Left colon (tissue), 2 donors: ENCODE data around the gene BANF2. TPM values are rescaled to one million over a fixed set of nuclear protein-coding genes. Genes with fewer than 3 reads are reported as not detected.
"Not testable (repeated sequence)": the region's sequence is repeated elsewhere in the genome, so short reads cannot be mapped to it uniquely, and the experiment has no call there.

Experiments
- ATAC-seq: fragments of 200-7000 bp; cut with Tn5 transposase; one replicate; pipeline ENCODE4 v1.9.1; 2020; ENCODE audit warnings: mild to moderate bottlenecking, moderate library complexity
- DNase-seq, 2 donors: peaks; one replicate each; pipeline ENCODE4 v3.0.0-alpha.2; 2020
- intact Hi-C, 2 donors: fragments of 100-400 bp; cut with DNase I in 1 of 2; cut with micrococcal nuclease in 1 of 2; formaldehyde crosslinking; loops; one replicate each; pipeline versions ENCODE4 v1.11.2 to v1.14.0; 2022; cut with DNase I, micrococcal nuclease
- total RNA-seq, 2 donors: library from RNA; stranded (reverse); fragmentation: NEBNext Ultra II Directional; extraction: Animal tissue kit (Norgen Biotek cat#: 25700); gene quantifications; one replicate each; pipeline ENCODE4 v1.2.1, GENCODE V29; 2021
- donor health status: DM: no; HTN: no; CAD: no.
- donor health status: DM: yes; HTN: yes; CAD: no.

BANF2 gene
- total RNA-seq, 2 donors from 2014 or later: not detected

DNA sequence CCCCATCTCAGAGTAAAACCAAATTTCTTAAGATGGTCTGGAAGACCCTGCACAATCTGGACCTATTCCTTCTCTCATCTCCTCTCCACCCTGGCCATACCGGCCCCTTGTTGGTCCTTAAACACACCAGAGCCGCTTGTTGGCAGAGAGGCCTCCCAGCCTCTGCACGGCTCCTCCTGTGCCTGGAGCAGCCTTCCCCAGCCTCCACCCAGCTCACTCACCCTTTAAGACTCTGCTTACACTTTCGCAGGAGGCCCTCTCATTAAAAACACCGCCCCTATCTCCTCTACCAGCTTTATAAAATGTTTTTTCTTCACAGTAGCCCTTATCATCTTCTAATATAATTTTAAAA, 49.8 kb downstream of the BANF2 start:
- intact Hi-C loops: no loop called here
- DNase-seq (no peak), ATAC-seq (no peak)

DNA sequence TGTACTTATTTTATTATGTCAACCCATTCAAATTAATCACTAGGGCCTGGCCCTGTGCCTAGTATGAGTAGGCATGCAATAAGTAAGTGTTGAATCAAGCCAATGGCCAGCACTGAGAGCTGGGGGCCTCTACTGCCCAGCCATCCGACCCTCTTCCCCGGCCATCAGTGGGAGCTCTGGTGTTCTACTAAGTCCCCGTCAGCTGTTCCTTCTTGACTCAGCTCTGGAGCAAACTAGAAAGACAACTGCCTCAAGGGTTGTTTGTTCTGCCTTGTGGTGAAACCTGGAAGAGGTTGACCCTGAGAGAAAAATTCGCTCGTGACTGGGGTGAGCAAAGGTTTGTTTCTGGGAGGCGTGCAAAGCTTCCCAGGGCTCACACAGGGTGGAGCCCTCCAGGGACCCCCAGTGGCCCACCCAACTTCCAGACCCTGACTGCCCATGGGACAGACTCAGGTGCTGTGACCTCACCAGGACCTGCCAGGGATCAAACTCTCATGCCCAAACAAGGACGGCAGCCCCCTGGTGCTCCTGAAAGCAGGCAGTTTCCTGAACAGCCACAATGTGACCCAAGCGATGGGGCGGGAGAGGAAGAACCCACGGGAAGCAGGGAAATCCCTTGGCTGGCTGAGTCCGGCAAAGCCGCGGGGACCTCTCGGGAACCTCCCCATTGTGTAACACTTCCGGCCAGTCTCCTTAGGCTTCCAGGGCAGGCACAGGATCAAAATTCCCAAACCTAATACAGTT, 50.4 kb downstream of the BANF2 start:
- ATAC-seq: no peak
- intact Hi-C loops: no loop called here
- no peak for DNase-seq

DNA sequence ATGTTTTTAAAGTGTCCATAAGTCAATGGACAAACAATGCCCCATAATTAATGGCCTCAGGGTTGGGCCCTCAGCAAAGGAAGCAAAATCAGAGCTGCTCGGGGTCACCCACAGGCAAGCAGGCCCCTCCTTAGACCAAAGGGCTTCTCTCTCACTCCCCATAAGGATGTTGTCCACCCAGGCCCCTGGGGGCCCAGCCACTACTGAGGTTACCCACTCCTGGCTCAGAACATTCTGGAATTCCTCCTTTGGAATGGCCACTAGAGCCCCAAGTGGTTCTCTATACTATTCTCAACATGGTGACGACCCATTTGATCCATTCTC, 50.9 kb downstream of the BANF2 start:
- DNase-seq: no peak
- ATAC-seq: no peak
- intact Hi-C loops: no loop called here

DNA sequence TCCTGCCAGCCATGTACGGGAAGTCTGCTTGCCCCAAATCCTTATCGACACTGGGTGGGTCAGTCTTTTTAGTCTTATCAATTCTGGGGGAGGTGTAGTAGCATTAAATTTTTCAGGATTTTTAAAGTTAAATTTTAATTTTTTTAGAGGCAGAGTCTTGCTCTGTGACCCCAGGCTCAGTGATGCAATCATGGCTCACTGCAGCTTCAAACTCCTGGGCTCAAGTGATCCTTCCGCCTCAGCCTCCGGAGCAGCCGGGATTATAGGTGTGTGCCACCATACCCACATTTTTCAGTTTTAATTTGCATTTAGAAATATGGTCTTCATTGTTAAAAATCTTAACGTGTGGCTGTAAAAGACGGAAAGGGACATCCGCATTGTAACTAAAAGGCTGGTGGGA, 51.9 kb downstream of the BANF2 start:
- ATAC-seq (no peak), DNase-seq (no peak)
- intact Hi-C loops: no loop called here

DNA sequence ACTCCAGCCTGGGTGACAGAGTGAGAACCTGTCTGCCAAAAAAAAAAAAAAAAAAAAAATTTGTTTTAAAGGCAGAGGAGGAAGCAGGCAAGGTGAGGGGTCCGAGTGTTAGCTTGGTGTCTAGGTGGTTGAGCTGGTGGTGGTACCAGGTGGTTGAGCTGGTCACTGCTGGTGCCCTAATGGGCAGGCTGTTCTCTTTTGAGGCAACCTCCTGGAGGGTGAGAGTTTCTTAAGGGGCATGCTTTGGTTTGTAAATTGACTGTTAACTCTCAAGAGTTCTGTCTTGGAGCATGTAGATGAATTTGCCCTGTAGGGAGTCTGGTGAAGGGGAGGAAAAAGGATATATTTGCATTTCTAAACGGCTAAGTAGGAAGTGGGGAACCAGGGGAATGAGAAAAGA, 52.7 kb downstream of the BANF2 start:
- ATAC-seq (no peak), DNase-seq (no peak)
- intact Hi-C loops: no loop called here

DNA sequence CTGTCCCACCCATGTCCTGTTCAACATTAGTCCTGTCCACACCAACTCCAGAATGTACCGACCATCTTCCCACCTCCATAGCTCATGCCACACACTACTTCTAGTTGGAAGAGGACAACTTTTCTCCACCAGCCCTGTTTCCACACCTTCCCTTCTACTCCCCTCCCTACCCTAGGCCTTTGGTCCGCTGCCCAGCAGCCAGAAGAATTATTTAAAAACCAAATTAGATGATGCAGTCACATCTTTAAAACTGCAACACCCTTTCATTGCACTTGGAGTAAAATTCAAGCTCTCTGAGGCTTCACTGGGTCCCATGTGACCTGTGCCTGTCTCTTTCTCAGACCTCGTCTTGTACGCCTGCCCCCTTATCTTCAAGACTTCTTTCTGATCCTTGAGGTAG, 53.8 kb downstream of the BANF2 start:
- intact Hi-C loops: no loop called here
- DNase-seq (no peak), ATAC-seq (no peak)

DNA sequence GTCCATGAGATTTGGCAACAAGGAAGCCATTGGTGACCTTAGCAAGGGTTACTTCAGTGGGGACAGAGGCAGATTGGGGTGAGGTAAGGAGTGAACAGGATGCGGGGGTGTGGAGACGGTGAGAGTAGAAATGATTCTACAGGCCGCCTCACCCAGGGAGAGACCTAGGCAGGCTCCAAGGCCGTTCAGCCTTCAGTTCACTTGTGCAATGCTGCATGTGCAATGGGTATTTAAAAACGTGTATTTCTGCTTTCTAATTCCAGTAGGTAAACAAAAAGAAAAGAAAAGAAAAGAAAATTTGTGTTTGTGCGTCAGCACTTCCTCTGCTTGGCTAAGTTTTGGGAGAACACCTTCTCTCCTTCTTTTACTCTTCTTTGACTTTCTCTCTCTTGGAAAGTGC, 56.8 kb downstream of the BANF2 start:
- intact Hi-C loops: no loop called here
- ATAC-seq: no peak
- no peak for DNase-seq

DNA sequence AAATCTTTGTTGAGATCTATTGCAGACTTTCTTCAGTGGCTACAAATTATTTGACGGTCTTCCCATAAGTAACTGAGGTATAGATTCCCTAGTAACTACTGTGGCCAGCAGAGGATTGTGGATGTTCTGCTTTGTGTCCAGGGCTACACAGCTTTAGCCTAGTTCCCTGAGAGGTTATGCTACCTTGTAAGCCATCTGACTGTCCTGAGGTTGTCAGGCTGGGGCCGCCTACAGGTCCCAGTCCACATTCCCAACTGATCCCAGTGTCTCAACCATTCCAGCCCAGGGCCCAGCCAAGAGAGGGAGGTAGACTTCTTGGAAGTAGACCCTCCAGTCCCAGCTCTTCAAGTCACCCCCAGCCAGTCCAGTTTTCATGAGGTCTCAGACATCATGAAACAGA, 57.7 kb downstream of the BANF2 start:
- intact Hi-C loops: no loop called here
- DNase-seq: no peak
- ATAC-seq: no peak

DNA sequence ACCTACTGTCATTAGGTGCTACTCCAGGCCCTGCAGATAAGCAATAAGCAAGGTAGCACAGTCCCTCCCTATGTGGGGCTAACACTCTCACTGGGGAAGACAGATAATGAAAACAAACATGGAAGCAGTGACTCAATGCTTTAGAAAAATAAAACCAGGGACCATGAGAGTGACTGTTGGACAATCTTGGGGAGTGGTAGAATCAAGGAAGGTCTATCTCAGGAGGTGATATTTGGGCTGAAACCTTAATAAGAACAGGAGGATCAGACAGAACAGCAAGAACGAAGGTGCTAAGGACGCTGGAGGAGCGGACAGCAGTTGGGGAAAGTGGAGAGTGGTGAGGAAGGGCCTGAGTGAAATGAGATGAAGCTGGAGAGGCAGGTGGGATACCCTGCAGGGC, 58.2 kb downstream of the BANF2 start:
- DNase-seq (no peak), ATAC-seq (no peak)
- intact Hi-C loops: no loop called here

DNA sequence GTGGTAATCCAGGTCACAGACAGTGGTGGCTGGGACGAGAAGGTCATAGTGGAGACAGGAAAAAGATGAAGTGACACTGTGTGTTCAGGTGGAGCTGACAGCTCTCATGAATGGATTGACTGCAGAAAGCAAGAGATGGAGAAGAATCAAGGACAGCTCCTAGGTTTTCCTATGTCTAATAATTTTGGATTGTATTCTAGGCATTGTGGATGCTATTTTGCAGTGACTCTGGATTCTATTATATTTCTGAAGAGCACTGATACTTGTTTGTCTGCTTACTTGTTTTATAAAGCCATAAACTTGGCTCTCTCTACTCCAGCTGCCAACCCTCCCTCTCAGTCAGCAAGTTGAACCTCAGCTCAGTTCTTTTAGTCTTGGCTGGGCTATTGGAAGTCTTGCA, 58.7 kb downstream of the BANF2 start:
- ATAC-seq (no peak), DNase-seq (no peak)
- intact Hi-C loops: no loop called here

DNA sequence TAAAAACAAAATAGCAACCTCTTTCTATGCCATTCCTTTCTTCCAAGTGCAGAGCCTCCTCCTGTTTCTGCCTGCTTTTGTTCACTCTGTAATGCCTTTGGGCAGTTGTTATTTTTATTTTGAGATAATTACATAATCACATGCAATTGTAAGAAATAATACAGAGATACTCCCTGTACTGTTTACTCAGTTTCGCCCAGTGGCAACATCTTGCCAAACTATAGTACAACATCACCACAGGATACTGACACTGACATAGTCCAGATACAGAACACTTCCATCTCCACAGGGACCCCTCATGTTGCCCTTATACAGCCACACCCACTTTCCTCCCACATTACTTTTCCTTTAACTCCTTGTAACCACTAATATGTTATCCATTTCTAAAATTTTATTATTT, 59.7 kb downstream of the BANF2 start:
- ATAC-seq (no peak), DNase-seq (no peak)
- intact Hi-C loops: no loop called here

DNA sequence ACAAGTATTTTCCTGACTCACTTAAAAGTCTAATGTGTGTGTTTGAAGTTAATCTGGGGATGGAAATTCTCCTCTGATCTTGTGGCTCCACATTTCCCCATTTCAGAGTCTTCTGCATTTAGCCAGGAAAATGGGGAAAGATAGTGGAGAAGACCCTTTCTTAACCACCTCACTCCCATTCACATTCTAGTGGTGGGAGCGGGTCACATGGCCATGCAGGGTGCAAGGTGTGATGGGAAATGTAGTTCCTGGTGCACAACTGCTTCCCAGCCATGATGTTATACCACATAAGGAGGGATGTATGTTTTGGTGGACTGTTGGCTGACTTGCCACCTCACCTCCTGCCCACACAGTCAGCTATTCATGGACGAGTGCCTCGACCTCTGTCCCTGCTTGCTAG, 61.8 kb downstream of the BANF2 start:
- intact Hi-C loops: no loop called here
- no peak for DNase-seq
- no peak for ATAC-seq

DNA sequence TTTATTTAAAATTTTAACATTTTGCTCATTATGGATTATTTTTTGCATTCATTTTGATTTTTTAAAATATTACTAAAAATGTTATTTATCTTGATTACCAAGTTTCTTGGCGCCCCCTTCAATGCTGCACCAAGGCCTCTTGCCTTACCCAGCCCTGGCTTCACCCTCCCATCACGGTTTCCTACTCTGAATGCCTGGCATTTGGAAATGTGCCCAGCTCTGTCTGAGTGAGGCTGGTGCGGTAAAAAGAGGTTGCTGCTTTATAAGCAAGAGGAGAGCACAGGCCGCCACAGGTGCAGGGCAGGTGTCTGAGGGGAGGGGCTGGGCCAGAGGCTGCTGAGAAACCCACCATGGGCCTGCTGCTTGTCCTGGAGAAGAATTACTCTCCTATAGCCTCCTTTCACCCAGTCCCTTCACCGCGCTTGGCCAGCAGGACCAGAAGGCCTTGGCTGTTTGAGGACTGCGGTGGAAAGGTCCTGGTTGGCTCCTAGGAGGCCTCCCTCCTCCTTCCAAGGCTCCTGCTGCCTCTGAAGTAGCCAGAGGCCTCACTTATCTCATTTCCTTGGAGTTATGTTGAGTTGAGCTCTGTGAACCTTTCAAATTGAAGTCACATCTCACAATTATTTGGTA, 62.6 kb downstream of the BANF2 start:
- intact Hi-C loops: no loop called here
- ATAC-seq (no peak), DNase-seq (no peak)

DNA sequence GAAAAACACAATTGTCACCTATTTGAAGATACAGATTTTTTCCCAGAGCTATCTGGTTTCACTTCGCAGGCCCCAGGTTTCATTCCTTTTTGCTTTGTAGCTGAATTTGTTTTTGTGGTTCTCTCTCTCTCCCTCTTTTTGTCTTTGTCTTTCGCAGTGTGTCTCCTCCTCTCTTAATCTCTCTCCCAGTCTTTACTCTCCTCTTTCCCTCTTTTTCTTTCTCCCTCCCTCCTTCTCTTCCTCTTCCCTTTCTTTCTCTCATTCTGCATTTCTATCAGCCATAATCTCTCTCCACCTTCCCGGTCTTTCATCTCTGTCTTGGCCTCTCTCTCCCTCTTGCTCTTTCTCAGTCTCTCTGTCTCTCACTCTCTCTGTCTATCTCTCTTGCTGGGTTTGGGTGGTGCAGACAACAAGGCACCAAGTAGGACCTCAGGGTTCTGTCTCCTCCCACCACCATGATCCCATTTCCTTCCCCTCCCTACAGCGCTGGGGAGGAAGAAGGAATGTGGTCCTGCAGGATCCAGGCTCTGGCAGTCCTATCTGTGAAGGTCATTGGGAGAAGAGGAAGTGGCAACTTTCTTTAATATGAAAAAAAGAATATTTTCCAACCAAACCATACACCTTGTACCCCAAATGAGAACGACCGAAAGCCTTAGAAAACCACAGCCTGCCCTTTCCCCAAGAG, 63.2 kb downstream of the BANF2 start:
- DNase-seq (no peak), ATAC-seq (peak; percentile 45)
- intact Hi-C loops: no loop called here

DNA sequence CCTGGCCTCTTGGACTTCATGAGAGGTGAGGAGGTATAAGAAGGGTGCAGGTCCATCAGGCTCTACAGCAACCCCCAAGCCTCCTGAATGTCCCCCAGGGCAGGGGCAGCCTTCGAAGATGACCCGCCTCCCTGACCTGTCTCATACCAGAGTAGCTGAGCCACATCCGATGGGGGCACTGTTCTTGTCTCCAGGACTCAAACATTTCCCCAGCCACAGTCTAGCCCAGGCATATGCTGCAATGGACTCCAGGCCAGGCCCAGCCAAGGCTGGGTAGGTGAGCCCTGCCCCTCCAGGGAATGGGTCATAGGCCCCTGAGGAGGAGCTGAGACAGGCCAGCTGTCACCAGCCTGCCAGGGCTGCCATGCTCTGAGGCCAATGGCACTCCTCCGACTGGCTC, 65.3 kb downstream of the BANF2 start:
- DNase-seq: no peak
- intact Hi-C loops: no loop called here
- no peak for ATAC-seq

DNA sequence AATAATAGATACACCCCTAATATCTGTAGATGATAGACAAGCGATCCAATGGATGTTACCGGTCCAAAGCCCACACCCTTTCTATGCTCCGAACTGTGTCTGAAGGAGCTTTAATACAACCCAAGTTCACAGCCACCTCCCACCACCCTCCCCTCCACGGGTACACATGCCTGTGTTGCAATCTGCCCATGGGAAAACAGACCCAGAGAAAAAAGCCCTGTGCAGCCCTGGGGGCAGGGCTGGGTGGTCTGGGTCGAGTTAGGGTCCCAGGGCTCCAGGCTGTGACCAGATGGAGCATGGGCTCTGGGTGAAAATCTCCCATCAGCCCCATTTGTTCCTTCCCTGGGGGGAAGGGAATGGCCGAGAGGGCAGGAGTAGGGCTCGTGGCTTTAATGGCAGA, 65.8 kb downstream of the BANF2 start:
- no peak for ATAC-seq
- no peak for DNase-seq
- intact Hi-C loops: no loop called here

DNA sequence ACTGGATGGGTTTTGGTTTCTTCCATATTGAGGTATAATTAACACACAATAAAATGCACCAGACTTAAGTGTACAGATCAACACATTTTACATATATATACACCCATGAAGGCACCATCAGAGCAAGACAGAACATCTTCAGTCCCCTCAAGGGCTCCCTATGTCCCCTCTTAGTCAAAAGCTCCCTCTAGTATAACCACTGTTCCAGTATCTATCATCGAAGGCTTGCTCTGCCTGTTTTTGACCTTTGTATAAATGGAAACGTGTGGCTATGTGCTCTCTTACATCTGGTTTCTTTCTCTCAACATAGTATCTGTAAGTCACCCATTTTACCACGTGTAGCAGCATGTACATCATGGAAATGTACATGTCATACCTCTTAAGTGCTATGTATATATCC, 66.5 kb downstream of the BANF2 start:
- no peak for ATAC-seq
- intact Hi-C loops: no loop called here
- no peak for DNase-seq

DNA sequence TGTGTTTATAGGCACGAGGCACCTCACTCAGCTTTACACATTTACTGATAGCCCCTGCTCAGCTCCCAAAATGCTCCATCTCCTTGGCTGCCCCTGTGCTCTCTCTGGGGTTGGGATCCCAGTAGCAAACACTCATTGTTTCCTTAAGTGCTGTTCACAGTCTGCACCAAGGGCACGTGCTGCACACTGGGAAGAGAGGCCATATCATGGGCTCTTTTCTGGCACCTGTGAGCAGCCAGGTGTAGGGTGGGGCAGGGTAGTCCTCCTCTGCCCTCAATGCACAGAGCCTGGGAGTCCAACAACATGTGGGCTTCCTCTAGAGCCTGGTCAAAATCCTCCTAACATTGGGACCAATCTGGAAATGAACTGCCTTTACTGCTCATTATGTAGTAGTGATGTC, 67.9 kb downstream of the BANF2 start:
- intact Hi-C loops: no loop called here
- ATAC-seq (peak; percentile 78), DNase-seq (no peak)

DNA sequence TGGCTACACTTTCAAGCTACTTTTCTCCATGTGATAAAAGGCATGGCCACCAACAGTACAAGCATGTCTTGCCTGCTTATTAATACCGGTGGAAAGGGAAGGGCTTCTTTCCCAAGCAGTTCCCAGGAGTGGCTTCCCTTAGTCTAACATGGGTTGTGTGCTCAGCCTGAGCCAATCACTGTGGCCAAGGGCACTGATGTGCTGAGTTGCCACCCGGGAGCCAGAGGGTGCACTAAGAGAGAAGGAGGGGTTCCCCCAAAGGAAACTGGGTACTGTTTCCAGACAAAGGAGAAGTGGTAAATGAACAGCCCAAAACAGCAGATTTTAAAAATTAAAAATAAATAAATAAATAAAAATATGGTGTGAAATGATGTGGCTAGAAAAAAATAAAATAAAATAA, 68.5 kb downstream of the BANF2 start:
- DNase-seq (no peak), ATAC-seq (peak; percentile 30)
- intact Hi-C loops: no loop called here

DNA sequence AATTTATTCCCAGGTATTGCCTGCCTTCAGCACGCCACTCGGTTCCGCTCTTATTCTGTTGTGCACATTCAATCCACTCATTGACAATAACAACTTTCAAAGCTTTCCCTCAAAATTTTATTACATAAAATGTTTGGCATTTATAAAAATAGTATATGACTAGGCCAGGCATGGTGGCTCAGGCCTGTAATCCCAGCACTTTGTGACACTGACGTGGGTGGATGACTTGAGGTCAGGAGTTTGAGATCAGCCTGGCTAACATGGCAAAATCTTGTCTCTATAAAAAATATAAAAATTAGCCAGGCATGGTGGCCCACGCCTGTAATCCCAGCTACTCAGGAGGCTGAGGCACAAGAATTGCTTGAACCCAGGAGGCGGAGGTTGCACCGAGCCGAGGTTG, 70.0 kb downstream of the BANF2 start:
- intact Hi-C loops, DNase-seq: not testable (repeated sequence)

More for the DNA sequence above, 70.0 kb downstream of the BANF2 start:
- not testable (repeated sequence) for ATAC-seq
